ENCODE measurements around the gene CLIC6. TPM values are rescaled to one million over a fixed set of nuclear protein-coding genes. Genes with fewer than 3 reads are reported as not detected.

The CLIC6 gene
- total and polyA plus RNA-seq, 2 experiments from 2014 or later = 1.1 to 1.5 TPM

GRCh38 chr21:34766862-34767261, 98.1 kb downstream of the CLIC6 start:
- peaks cover 2% of the 10 kb centered on the region for H3K27me3 Mint-ChIP-seq (ENCODE audit: insufficient read depth, low read depth, poor library complexity)
- no peaks in the 10 kb centered on the region for H3K27me3 ChIP-seq (ENCODE audit: insufficient read depth)
- H3K36me3 ChIP-seq (ENCODE audit: insufficient read depth) = no peaks in the 10 kb centered on the region
- H3K4me2 ChIP-seq = no peak overlapping the region
- H3K36me3 Mint-ChIP-seq (ENCODE audit: low read depth) = no peaks in the 10 kb centered on the region
- H3K27ac ChIP-seq (ENCODE audit: low read depth) = no peak overlapping the region
- H4K20me1 ChIP-seq (replicated peaks; ENCODE audit: insufficient read depth) = no peaks in the 10 kb centered on the region
- H3K4me1 Mint-ChIP-seq = no peaks in the 10 kb centered on the region
- no peaks in the 10 kb centered on the region for H3F3A ChIP-seq (replicated peaks; ENCODE audit: low read depth)
- H3K79me2 ChIP-seq (replicated peaks; ENCODE audit: insufficient read depth) = no peaks in the 10 kb centered on the region
- H2AFZ ChIP-seq = no peak overlapping the region
- no peak overlapping the region for H3K27ac Mint-ChIP-seq
- DNase-seq (ENCODE audit: low spot score) (no peak), ATAC-seq (no peak)
- H3K4me3 Mint-ChIP-seq = no peak overlapping the region
- no peaks in the 10 kb centered on the region; the same call in 1 of the 3 replicates for H3K9me3 Mint-ChIP-seq
- TF ChIP-seq JUNB (IDR thresholded peaks at IDR 0.05; ENCODE audit: unreplicated experiment) = no peak
- H3K4me3 ChIP-seq = no peak overlapping the region
- no peaks in the 10 kb centered on the region for H3K4me1 ChIP-seq (ENCODE audit: insufficient read depth)
- no peaks in the 10 kb centered on the region for H3K9me2 ChIP-seq (ENCODE audit: insufficient read depth)

Other genes starting within 250 kb of the CLIC6 start
- not detected in 2 replicates for gene SMIM34, start 245.0 kb upstream of the CLIC6 start, total RNA-seq (2014; rRNA removed; shearing (Covaris generic))
- not detected in 2 replicates for gene SMIM34, start 245.0 kb upstream of the CLIC6 start, polyA plus RNA-seq (2016; fragmentation: Nextera tagmentation; extraction: Ambion mirVana)
- gene KCNE1, start 156.8 kb upstream of the CLIC6 start, total RNA-seq (2014; rRNA removed; shearing (Covaris generic)) = 0.07 TPM in 1 of 2 replicates, not detected in the other
- gene KCNE1, start 156.8 kb upstream of the CLIC6 start, polyA plus RNA-seq (2016; fragmentation: Nextera tagmentation; extraction: Ambion mirVana) = not detected in 2 replicates
- 4.9 and 5.2 TPM in 2 replicates for gene RCAN1, start 53.9 kb upstream of the CLIC6 start, total RNA-seq (2014; rRNA removed; shearing (Covaris generic))
- gene RCAN1, start 53.9 kb upstream of the CLIC6 start, polyA plus RNA-seq (2016; fragmentation: Nextera tagmentation; extraction: Ambion mirVana) = 3.7 and 4.2 TPM in 2 replicates

All from GM23338 (cell line).